HG02759 (cell line): ENCODE data around the gene INCENP.
"Not testable (repeated sequence)": the region's sequence is repeated elsewhere in the genome, so short reads cannot be mapped to it uniquely, and the experiment has no call there.

Experiments used
- ATAC-seq: cut with Tn5 transposase; IDR thresholded peaks from one replicate; pipeline ENCODE4 v1.9.1; 2021; ENCODE audit warnings: mild to moderate bottlenecking, moderate library complexity; ENCODE audit not compliant: unreplicated experiment

Gene INCENP

GRCh38 chr11:62166371-62166770 is 42.6 kb downstream of the INCENP start:
- no peak for ATAC-seq

DNA sequence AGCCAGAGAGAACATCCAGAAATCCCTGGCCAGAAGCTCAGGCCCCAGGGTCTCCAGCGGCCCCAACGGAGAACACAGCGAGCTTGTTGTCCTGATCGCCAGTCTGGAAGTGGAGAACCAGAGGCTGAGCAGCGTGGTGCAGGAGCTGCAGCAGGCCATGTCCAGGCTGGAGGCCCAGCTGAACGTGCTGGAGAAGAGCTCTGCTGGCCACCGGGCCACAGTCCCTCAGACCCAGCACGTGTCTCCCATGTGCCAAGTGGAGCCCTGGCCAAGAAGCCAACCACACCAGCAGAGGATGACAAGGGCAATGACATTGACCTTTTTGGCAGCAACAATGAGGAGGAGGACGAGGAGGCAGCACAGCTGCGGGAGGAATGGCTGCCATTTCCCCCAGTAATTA is 45.6 kb downstream of the INCENP start:
- no peak for ATAC-seq

- ATAC-seq, result no peak
These were observed 46.1 kb downstream of the INCENP start for GRCh38 chr11:62169935-62170334.

DNA sequence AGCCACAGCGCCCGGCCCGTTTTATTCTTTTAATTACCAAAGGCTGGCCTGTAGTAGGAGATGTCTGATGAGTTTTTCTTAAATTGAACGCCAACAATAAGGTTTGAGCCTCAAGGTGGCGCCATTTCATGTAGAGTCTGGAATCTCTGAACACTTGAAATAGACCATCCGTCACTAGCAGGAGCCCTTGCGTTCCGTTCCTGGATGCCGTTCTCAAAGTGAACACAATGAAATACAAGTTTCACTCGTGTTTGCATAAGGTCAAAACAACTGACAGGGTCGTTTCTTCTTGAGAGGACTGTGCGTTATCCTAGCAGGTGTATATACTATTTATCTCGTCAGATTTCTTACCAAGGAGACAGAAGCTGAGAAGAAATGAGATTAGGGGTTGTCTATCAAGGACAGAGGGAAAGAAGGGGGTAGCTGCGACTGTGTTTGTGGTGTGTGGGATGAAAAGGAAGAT is 47.5 kb downstream of the INCENP start:
- no peak for ATAC-seq

DNA sequence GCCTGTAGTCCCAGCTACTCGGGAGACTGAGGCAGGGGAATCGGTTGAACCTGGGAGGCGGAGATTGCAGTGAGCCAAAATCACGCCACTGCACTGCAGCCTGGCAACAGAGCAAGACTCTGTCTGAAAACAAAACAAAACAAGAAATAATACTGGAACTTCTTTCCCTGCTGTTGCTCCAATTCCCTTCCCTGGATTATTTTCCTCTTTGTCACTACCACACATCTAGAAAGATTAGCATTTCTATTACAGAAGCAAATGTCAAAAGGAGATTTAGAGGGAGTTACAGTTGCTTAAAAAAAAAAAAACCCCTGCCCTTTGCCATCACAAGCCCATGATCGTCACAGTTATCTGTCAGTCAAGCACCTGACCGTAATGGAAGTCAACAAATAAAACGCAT is 48.5 kb downstream of the INCENP start:
- no peak for ATAC-seq

DNA sequence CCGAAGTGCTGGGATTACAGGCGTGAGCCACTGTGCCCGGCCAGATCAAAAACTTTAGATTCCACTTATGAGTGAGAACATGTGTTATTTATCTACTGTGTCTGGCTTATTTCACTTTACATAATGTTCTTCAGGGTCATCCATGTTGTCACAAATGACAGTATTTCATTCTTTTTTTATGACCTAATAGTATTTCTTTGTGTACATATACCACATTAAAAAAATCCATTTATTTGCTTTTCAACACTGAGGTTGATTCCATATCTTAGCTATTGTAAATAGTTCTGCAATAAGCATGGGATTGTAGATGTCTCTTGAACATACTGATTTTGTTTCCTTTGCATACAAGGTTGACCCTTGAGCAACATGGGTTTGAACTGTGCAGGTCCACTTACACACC is 53.0 kb downstream of the INCENP start:
- ATAC-seq, result no peak

GRCh38 chr11:62179995-62180394 is 56.2 kb downstream of the INCENP start:
- ATAC-seq, result no peak

DNA sequence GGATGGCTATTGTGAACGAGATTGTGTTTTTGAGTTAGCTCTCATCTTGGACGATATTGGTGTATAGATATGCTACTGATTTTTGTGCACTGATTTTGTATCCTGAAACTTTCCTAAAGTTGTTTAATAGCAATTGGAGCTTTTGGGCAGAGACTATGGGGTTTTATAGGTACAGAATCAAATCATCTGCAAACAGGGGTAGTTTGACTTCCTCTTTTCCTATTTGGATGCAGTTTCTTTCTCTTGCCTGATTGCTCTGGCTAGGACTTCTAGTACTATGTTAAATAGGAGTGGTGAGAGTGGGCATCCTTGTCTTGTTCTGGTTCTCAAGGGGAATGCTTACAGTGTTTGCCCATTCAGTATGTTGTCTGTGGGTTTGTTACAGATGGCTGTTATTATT is 57.3 kb downstream of the INCENP start:
- no peak for ATAC-seq

DNA sequence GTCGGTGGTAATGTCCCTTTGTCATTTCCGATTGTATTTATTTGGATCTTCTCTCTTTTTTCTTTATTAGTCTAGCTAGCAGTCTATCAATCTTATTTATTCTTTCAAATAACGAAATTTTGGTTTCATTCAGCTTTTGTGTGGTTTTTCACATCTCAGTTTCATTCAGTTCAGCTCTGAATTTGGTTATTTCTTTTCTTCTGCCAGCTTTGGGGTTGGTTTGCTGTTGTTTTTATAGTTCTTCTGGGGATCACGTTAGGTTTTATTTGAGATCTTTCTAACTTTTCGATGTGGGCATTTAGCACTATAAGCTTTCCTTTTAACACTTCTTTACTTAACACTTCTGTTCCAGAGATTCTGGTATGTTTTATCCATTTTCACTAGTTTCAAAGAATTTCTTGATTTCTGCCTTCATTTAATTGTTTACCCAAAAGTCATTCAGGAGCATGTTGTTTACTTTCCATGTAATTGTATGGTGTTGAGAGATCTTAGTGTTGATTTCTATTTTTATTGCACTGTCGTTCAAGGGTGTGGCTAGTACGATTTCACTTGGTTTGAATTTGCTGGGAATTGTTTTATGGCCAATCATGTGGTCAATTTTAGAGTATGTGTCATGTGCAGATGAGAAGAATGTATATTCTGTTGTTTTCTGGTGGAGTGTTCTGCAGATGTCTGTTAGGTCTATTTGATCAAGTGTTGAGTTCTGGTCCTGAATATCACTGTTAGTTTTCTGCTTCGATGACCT is 58.5 kb downstream of the INCENP start:
- no peak for ATAC-seq

GRCh38 chr11:62186195-62186594 is 62.4 kb downstream of the INCENP start:
- ATAC-seq, result no peak

GRCh38 chr11:62190011-62190410 is 66.2 kb downstream of the INCENP start, which contains the start of gene SCGB1D1:
Gene SCGB1D1 (plus strand): TSS chr11:62190216. CDS start chr11:62190285, 69 bp downstream.
- no peak for ATAC-seq

DNA sequence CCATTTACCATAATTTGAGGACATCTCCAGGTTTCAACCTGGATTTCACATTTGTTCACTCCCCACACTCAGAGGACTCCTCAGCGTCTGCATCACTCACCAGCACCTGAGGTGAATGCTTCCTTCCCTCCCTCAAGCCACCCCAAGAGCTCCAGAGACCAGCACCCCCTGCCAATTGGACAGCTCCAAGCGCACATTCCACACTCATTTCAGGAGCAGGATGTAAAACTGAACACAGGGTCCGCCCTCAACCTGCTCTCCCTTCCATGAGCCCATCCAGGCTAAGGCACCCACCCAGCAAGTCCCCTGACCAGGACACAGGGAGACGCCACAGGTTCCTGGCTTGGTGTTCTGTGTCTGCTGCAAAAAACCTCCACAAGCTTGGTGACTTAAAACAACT is 70.1 kb downstream of the INCENP start:
- no peak for ATAC-seq

GRCh38 chr11:62195010-62195409 is 71.2 kb downstream of the INCENP start:
- ATAC-seq, result not testable (repeated sequence)

- ATAC-seq, result no peak
These were observed 72.1 kb downstream of the INCENP start for GRCh38 chr11:62195945-62196344.

DNA sequence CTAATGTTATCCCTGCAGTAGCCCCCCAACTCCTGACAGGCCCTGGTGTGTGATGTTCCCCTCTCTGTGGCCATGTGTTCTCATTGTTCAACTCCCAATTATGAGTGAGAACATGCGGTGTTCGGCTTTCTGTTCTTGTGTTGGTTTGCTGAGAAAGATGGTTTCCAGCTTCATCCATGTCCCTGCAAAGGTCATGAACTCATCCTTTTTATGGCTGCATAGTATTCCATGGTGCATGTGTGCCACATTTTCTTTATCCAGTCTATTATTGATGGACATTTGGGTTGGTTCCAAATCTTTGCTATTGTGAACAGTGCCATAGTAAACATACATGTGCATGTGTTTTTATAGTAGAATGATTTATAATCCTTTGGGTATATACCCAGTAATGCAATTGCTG is 73.6 kb downstream of the INCENP start:
- ATAC-seq, result not testable (repeated sequence)

GRCh38 chr11:62201376-62201775 is 77.6 kb downstream of the INCENP start:
- ATAC-seq, result no peak
